Stimulated activated CD8-positive, alpha-beta memory T cell treated with anti-CD3 and anti-CD28 coated beads, Interleukin-2, amount 100 ng/mL, for 1 hour (primary cell): ENCODE measurements around the gene TMEM121B.

Experiments
- DNase-seq, 2 donors: peaks; one replicate each; pipeline ENCODE4 v3.0.0-alpha.2; 2020; ENCODE audit warnings: low read depth in 2 of 2

Gene TMEM121B

GRCh38 chr22:17091851-17092250, 29.3 kb downstream of the TMEM121B start:
- DNase-seq: no peak

GRCh38 chr22:17090550-17090949, 30.6 kb downstream of the TMEM121B start:
- no peak for DNase-seq

- no peak for DNase-seq
Observed at GRCh38 chr22:17087498-17088131, 33.5 kb downstream of the TMEM121B start.

GRCh38 chr22:17086788-17087497, 34.2 kb downstream of the TMEM121B start:
- DNase-seq: no peak

- no peak for DNase-seq
Observed at GRCh38 chr22:17086296-17086695, 34.9 kb downstream of the TMEM121B start.

- no peak for DNase-seq
Observed at GRCh38 chr22:17085277-17086181, 35.6 kb downstream of the TMEM121B start.

GRCh38 chr22:17084554-17085276, 36.4 kb downstream of the TMEM121B start, which contains the start of gene IL17RA:
IL17RA (plus strand) TSS chr22:17085000; CDS start chr22:17085092, 92 bp downstream.
- DNase-seq: peak; percentile 85 to 87

GRCh38 chr22:17083811-17084441, 37.2 kb downstream of the TMEM121B start:
- DNase-seq: no peak

- DNase-seq: no peak
Observed at GRCh38 chr22:17083255-17083654, 37.9 kb downstream of the TMEM121B start.

GRCh38 chr22:17079572-17079971, 41.6 kb downstream of the TMEM121B start:
- no peak for DNase-seq

GRCh38 chr22:17077255-17077654, 43.9 kb downstream of the TMEM121B start:
- no peak for DNase-seq

GRCh38 chr22:17074648-17075002, 46.5 kb downstream of the TMEM121B start:
- DNase-seq: no peak

- no peak for DNase-seq
Observed at GRCh38 chr22:17072877-17073276, 48.3 kb downstream of the TMEM121B start.
